ENCODE results near the gene PHPT1.

DNA sequence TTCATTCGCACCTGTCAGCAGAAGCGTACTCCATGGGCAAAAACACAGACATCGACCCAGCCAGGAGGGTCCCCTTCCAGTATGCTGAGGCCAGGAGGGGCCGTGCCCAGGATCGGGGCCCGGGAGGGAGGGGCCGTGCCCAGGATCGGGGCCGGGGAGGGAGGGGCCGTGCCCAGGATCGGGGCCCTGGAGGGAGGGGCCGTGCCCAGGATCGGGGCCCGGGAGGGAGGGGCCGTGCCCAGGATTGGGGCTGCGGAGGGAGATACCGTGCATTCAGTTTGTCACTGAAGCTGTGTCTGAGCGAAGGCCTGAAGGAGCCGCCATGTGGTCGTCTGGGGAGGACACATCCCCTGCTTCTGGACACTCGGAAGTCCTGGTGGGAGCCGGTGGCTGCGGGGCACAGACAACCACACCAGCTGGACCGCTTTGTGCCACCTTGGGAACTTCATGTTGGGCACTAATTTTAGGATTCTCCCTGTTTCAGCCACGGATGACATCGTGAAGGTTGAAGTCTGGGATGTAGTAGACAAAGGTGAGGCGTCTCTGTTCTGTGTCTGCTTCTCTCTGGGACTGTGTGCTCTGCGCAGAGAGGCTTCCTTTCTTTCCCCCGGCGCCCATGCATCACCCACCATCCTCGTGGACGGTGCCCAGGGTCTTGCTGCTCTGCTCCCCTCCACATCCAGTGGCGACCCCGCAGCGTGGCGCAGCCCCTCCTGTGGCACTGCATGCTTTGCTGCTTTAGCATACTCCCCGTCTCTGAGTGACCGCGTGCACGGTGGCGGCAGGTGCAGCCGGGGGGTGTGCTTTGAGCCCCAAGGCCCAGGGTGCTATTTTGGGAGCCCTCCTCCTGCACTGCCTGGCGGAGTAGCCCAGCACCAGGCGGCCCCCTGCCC is 23.7 kb upstream of the PHPT1 start:
- TF ChIP-seq, protein P1, sequence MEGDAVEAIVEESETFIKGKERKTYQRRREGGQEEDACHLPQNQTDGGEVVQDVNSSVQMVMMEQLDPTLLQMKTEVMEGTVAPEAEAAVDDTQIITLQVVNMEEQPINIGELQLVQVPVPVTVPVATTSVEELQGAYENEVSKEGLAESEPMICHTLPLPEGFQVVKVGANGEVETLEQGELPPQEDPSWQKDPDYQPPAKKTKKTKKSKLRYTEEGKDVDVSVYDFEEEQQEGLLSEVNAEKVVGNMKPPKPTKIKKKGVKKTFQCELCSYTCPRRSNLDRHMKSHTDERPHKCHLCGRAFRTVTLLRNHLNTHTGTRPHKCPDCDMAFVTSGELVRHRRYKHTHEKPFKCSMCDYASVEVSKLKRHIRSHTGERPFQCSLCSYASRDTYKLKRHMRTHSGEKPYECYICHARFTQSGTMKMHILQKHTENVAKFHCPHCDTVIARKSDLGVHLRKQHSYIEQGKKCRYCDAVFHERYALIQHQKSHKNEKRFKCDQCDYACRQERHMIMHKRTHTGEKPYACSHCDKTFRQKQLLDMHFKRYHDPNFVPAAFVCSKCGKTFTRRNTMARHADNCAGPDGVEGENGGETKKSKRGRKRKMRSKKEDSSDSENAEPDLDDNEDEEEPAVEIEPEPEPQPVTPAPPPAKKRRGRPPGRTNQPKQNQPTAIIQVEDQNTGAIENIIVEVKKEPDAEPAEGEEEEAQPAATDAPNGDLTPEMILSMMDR (IDR thresholded peaks at IDR 0.05; ENCODE audit: borderline replicate concordance, extremely low read depth, low read length, poor library complexity, severe bottlenecking) = no peak
- TF ChIP-seq EZH2 (IDR thresholded peaks at IDR 0.05; ENCODE audit: borderline replicate concordance, low read depth, low read length, severe bottlenecking) = no peak
